K562 (cell line): ENCODE measurements around the gene PLA2G4D. TPM values are rescaled to one million over a fixed set of nuclear protein-coding genes. Genes with fewer than 3 reads are reported as not detected.
A peak's percentile ranks its signal among the peaks of the same experiment; 100 is the strongest.

Experiments
- ATAC-seq: fragments of 200-7000 bp; cut with Tn5 transposase; 3 replicates; pipeline ENCODE4 v1.9.1; 2020; ENCODE audit warnings: moderate library complexity
- BruUV-seq: library from RNA; stranded (reverse); fragments of 400-500 nt; replicated peaks from 2 replicates; lab custom pipeline; 2021; lab: Mats Ljungman, UMichigan
- CTCF ChIA-PET: fragments of 300-600 bp; formaldehyde crosslinking; extraction: SDS; loops from one replicate; lab custom pipeline; 2021; ENCODE audit warnings: low intra/inter-chr PET ratio; lab: Yijun Ruan, JAX
- POLR2A ChIA-PET: fragments of 300-600, 350-650 bp; sonication (Branson Sonifier 250); formaldehyde crosslinking; extraction: SDS; loops from one replicate; lab custom pipeline; 2021; ENCODE audit warnings: antibody characterized with exemption, inconsistent platforms; lab: Yijun Ruan, JAX
- DNase-seq, 4 experiments: peaks; one replicate each; pipeline versions ENCODE4 v3.0.0 to v3.0.0-alpha.2; 2011 to 2018; ENCODE audit warnings: low spot score in 3 of 4, mixed read lengths in 3 of 4; ENCODE audit errors: extremely low read depth in 1 of 4
- FAIRE-seq: peaks from 2 replicates; lab custom pipeline; 2011; peaks lifted over from hg19 to GRCh38; lab: Jason Lieb, UNC
- H2AFZ ChIP-seq: 2 replicates; pipeline ENCODE4 v1.6.0; 2011; ENCODE audit warnings: low read depth, low read length, control low read depth, inconsistent platforms
- H3K27ac ChIP-seq: fragments of 200-600 bp; 3 replicates; pipeline ENCODE4 v1.8.0; 2011; ENCODE audit warnings: low read depth, mild to moderate bottlenecking, control low read depth, inconsistent platforms, low read length, moderate library complexity, mixed read lengths; ENCODE audit errors: extremely low read depth
- H3K27me3 ChIP-seq, 2 experiments: fragments of 300-600 bp in 1 of 2; 2 replicates in 1 of 2; 3 replicates in 1 of 2; pipeline versions ENCODE4 v1.6.0 to v1.8.0; 2011; ENCODE audit warnings: inconsistent platforms in 2 of 2, low read length in 2 of 2, mild to moderate bottlenecking in 1 of 2, mixed read lengths in 1 of 2, moderate library complexity in 1 of 2; ENCODE audit not compliant: control insufficient read depth in 2 of 2, insufficient read depth in 2 of 2
- H3K36me3 ChIP-seq: fragments of 300-600 bp; 3 replicates; pipeline ENCODE4 v1.8.0; 2011; ENCODE audit warnings: mild to moderate bottlenecking, low read length, inconsistent platforms; ENCODE audit not compliant: control insufficient read depth, insufficient read depth
- H3K4me1 ChIP-seq, 2 experiments: fragments of 200-600 bp in 1 of 2; replicated peaks in 1 of 2; 2 replicates in 1 of 2; 3 replicates in 1 of 2; pipeline versions ENCODE4 v1.5.1 to v1.8.0; 2011; ENCODE audit warnings: inconsistent platforms in 2 of 2, low read length in 2 of 2, mild to moderate bottlenecking in 1 of 2, mixed read lengths in 1 of 2, moderate library complexity in 1 of 2; ENCODE audit not compliant: control insufficient read depth in 2 of 2, insufficient read depth in 2 of 2
- H3K4me2 ChIP-seq: 2 replicates; pipeline ENCODE4 v1.6.1; 2011; ENCODE audit warnings: low read length, control low read depth, inconsistent platforms, mixed read lengths; ENCODE audit not compliant: insufficient read depth
- H3K4me3 ChIP-seq: fragments of 200-600 bp; sonication (generic), shearing (Covaris generic); 2 replicates; pipeline ENCODE4 v1.5.1; 2016; ENCODE audit warnings: control low read depth, inconsistent platforms
- H3K79me2 ChIP-seq: fragments of 200-600 bp; 3 replicates; pipeline ENCODE4 v1.8.0; 2011; ENCODE audit warnings: low read length, inconsistent platforms; ENCODE audit not compliant: control insufficient read depth, insufficient read depth
- H3K9ac ChIP-seq, 2 experiments: 2 replicates each; pipeline versions ENCODE4 v1.6.0 to v1.6.1; 2011; ENCODE audit warnings: low read depth in 2 of 2, low read length in 2 of 2, control low read depth in 1 of 2, inconsistent platforms in 1 of 2, mild to moderate bottlenecking in 1 of 2, mixed read lengths in 1 of 2; ENCODE audit not compliant: insufficient read depth in 1 of 2
- H3K9me1 ChIP-seq: one replicate; pipeline ENCODE4 v1.6.0; 2011; ENCODE audit warnings: inconsistent platforms, mild to moderate bottlenecking, low read length, moderate library complexity; ENCODE audit not compliant: control insufficient read depth, insufficient read depth
- H3K9me3 ChIP-seq: replicated peaks from 2 replicates; pipeline ENCODE4 v1.5.1; 2011; ENCODE audit warnings: low read depth, low read length, inconsistent platforms; ENCODE audit not compliant: control insufficient read depth, insufficient read depth
- H4K20me1 ChIP-seq: replicated peaks from 2 replicates; pipeline ENCODE4 v1.6.1; 2011; ENCODE audit warnings: low read length, inconsistent platforms, mixed read lengths; ENCODE audit not compliant: control insufficient read depth, insufficient read depth
- CEBPB ChIP-seq: fragments of 450-650 bp; IDR thresholded peaks from 2 replicates; pipeline ENCODE4 v1.6.1; 2016; ENCODE audit warnings: missing genetic modification characterization, missing compliant biosample characterization
- CEBPG ChIP-seq, 3 experiments: fragments of 200-800 bp in 1 of 3; sonication (Bioruptor generic) in 1 of 3; sonication (generic) in 1 of 3; formaldehyde crosslinking in 1 of 3; IDR thresholded peaks in 2 of 3; conservative IDR thresholded peaks in 1 of 3; 2 replicates each; pipeline versions ENCODE4 v1.6.1 to v1.8.0; 2016 to 2022; ENCODE audit warnings: missing compliant biosample characterization in 2 of 3, missing genetic modification characterization in 2 of 3, mild to moderate bottlenecking in 1 of 3, missing genetic modification reagents in 1 of 3
- GABPA ChIP-seq: fragments of 200-800 bp; sonication (Bioruptor generic); conservative IDR thresholded peaks from 2 replicates; pipeline ENCODE4 v1.6.1; 2016; ENCODE audit warnings: low read depth, missing genetic modification characterization, missing compliant biosample characterization
- PHB2 ChIP-seq: fragments of 450-650 bp; IDR thresholded peaks from 2 replicates; pipeline ENCODE4 v1.6.1; 2017; ENCODE audit warnings: low read depth
- SRSF7 ChIP-seq: fragments of 200-400 bp; formaldehyde crosslinking; optimal IDR thresholded peaks from 2 replicates; pipeline ENCODE3; 2017; ENCODE audit warnings: mild to moderate bottlenecking, low read depth, low read length
- ZC3H8 ChIP-seq: fragments of 450-650 bp; IDR thresholded peaks from 2 replicates; pipeline ENCODE4 v1.6.1; 2017
- WGBS: fragments of 100-300 bp; shearing (Covaris generic); methylation state at CpG from one replicate; pipeline ENCODE4 v1.1.6; 2016; ENCODE audit warnings: low coverage, mixed read lengths; ENCODE audit not compliant: insufficient coverage; ENCODE audit errors: missing lambda C conversion rate; 5-methylcytosine and 5-hydroxymethylcytosine counted together
- in situ Hi-C: fragments of 300-500 bp; cut with MboI; formaldehyde crosslinking; loops from 4 replicates; pipeline ENCODE4 v1.15.0; 2018; ENCODE audit warnings: inconsistent platforms, mixed read lengths
- intact Hi-C: fragments of 100-400 bp; cut with micrococcal nuclease; formaldehyde crosslinking; loops from 2 replicates; pipeline ENCODE4 v1.14.2; 2022
- polyA plus RNA-seq, 8 experiments: library from polyadenylated mRNA; depleted of rRNA in 4 of 8; stranded (reverse) in 5 of 8; unstranded in 3 of 8; fragments of >200 nt; fragmentation: Nextera tagmentation in 2 of 8; fragmentation: Illumina TruSeq in 1 of 8; extraction: Ambion mirVana in 2 of 8; extraction: Trizol in 1 of 8; gene quantifications; 2 replicates each; pipeline versions ENCODE4 v1.2.1 to v1.2.3, GENCODE V29; 2011 to 2014; ENCODE audit warnings: inconsistent platforms in 1 of 8, missing spikeins in 1 of 8
- total RNA-seq, 7 experiments: library from RNA; depleted of rRNA in 6 of 7; stranded (reverse); fragments of >200 nt in 6 of 7; fragmentation: Illumina TruSeq in 2 of 7; extraction: Trizol in 2 of 7; gene quantifications; 2 replicates each; pipeline versions ENCODE4 v1.2.1 to v1.2.3, GENCODE V29; 2011 to 2021; ENCODE audit warnings: low replicate concordance in 1 of 7

PLA2G4D gene
- total and polyA plus RNA-seq, 9 of the 15 experiments (the other 6 are each of a cell fraction or from before 2014, with no cell fraction given), result 0.04 TPM; not detected in 8

DNA sequence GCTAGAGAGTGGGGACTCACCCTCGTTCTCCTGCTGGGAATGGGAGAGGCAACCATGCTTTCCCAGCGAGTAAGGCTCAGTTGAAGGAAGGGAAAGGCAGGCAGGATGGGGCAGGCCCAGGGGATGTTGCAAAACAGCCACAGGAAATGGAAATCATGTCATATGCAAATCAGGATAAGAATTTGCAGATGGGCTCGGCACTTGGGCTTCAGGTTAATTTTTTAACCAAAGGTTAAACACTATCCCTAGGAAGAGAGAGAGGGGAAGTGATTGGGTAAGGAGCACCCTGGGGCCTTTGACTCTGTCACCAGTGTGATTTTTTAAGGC lies 59.0 kb downstream of the PLA2G4D start:
- no peaks in the 10 kb centered on the region; the same call in none of the 2 replicates for H3K9me3 ChIP-seq
- peaks cover 0 to 11% of the 10 kb centered on the region in 2 experiments; a peak in 1 of 5 replicates for H3K4me1 ChIP-seq
- no peak overlapping the region for H3K27ac ChIP-seq
- intact Hi-C loops, result no loop called here
- no peak overlapping the region for H3K4me3 ChIP-seq
- no peak overlapping the region for H3K9ac ChIP-seq
- H3K9me1 ChIP-seq, result no peaks in the 10 kb centered on the region
- H3K79me2 ChIP-seq, result no peaks in the 10 kb centered on the region
- no peaks in the 10 kb centered on the region for H3K36me3 ChIP-seq
- H3K4me2 ChIP-seq, result no peak overlapping the region
- no peak overlapping the region for H2AFZ ChIP-seq
- BruUV-seq, result no TSS peak
- no peak for DNase-seq
- ChIA-PET POLR2A (no interaction called here), CTCF (no interaction called here)
- no peaks in the 10 kb centered on the region for H4K20me1 ChIP-seq
- WGBS, result 0% methylated on average over 3 of the region's 3 CpGs
- peak; percentile 31; the same call in 1 of the 2 replicates for TF ChIP-seq CEBPB (tag)
- TF ChIP-seq CEBPG (CRISPR knock-in tag; IDR thresholded peaks at IDR 0.05), result no peak
- peak in 1 of 2 experiments; percentile 47; a peak in 1 of 4 replicates for TF ChIP-seq CEBPG (tag; conservative IDR thresholded peaks at IDR 0.05 in 1 of 2, IDR thresholded peaks at IDR 0.05 in 1 of 2)
- TF ChIP-seq SRSF7, result no peak
- no peak for TF ChIP-seq PHB2
- TF ChIP-seq GABPA (tag), result peak; percentile 25; the same call in 1 of the 2 replicates
- no peak for TF ChIP-seq ZC3H8
- ATAC-seq, result no peak
- in situ Hi-C loops, result no loop called here
- no peak for FAIRE-seq
- H3K27me3 ChIP-seq, result peaks cover 29 to 45% of the 10 kb centered on the region in 2 experiments; a peak in 3 of 5 replicates
